Mesodermal cell (in vitro differentiated cells): ENCODE results near the gene GRIK1.

Experiments
- H3K27ac ChIP-seq: 2 replicates; pipeline ENCODE4 v1.7.0; 2013; ENCODE audit warnings: mild to moderate bottlenecking, low read depth, low read length, moderate library complexity; ENCODE audit not compliant: severe bottlenecking
- H3K36me3 ChIP-seq: 2 replicates; pipeline ENCODE4 v1.7.1; 2013; ENCODE audit warnings: mild to moderate bottlenecking, low read length, moderate library complexity; ENCODE audit not compliant: control insufficient read depth, insufficient read depth
- H3K4me1 ChIP-seq: one replicate; pipeline ENCODE4 v1.7.1; 2013; ENCODE audit warnings: mild to moderate bottlenecking, low read length; ENCODE audit not compliant: insufficient read depth, control insufficient read depth, poor library complexity, severe bottlenecking
- H3K4me3 ChIP-seq: 2 replicates; pipeline ENCODE4 v1.7.0; 2013; ENCODE audit warnings: low read length, control low read depth, mild to moderate bottlenecking; ENCODE audit not compliant: insufficient read depth, poor library complexity, severe bottlenecking; ENCODE audit errors: extremely low read depth
- H3K9me3 ChIP-seq: 2 replicates; pipeline ENCODE4 v1.7.1; 2013; ENCODE audit warnings: mild to moderate bottlenecking, low read length, moderate library complexity; ENCODE audit not compliant: control insufficient read depth
- WGBS, 2 experiments: methylation state at CpG; one replicate each; pipeline ENCODE4 v1.1.5; 2013; ENCODE audit warnings: missing lambda C conversion rate in 2 of 2; ENCODE audit not compliant: insufficient coverage in 2 of 2; 5-methylcytosine and 5-hydroxymethylcytosine counted together

The GRIK1 gene

DNA sequence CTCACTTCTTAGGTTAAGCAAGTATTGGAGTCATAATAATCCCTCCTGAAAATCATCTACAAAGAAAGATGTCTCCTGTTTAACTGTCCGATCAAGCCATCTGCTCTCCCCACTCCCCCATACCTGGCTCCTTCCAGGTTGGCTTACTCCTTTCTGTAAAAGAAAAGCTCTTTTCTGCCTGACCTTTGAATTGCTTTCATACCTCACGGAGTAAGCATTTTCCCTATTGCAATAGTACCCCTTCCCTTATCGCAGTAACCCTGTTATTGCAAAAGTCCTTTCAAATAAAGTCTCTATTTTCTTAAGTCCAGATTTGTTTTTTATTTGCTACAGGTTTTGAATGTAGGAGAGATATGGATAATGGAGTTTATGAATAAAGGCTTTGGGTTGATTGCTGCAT lies 150.4 kb downstream of the GRIK1 start:
- no peaks in the 10 kb centered on the region for H3K9me3 ChIP-seq
- no peak overlapping the region for H3K4me3 ChIP-seq
- H3K4me1 ChIP-seq: no peaks in the 10 kb centered on the region
- WGBS, 2 experiments: 94 to 96% methylated on average over 2 to 3 of the region's 3 CpGs
- H3K27ac ChIP-seq: no peak overlapping the region
- no peaks in the 10 kb centered on the region for H3K36me3 ChIP-seq

- Histone ChIP-seq H3K4me3 (no peak overlapping the region), H3K27ac (no peak overlapping the region), H3K4me1 (no peaks in the 10 kb centered on the region), H3K36me3 (no peaks in the 10 kb centered on the region), H3K9me3 (no peaks in the 10 kb centered on the region)
- WGBS, 2 experiments: 82% methylated on average over 1 of the region's 2 CpGs; no CpG with 5 or more reads in 1 of the 2 experiments
Observed at GRCh38 chr21:29788752-29789151, 151.0 kb downstream of the GRIK1 start.

- Histone ChIP-seq H3K27ac (no peak overlapping the region), H3K4me3 (no peak overlapping the region)
- 92 to 100% methylated on average over 3 of the region's 5 CpGs for WGBS, 2 experiments
Observed at GRCh38 chr21:29787361-29787909, 152.4 kb downstream of the GRIK1 start.

GRCh38 chr21:29786496-29787360 lies 153.1 kb downstream of the GRIK1 start:
- Histone ChIP-seq H3K27ac (no peak overlapping the region), H3K4me3 (no peak overlapping the region), H3K4me1 (no peaks in the 10 kb centered on the region), H3K9me3 (no peaks in the 10 kb centered on the region), H3K36me3 (no peaks in the 10 kb centered on the region)
- 96% methylated on average over 3 of the region's 4 CpGs; no CpG with 5 or more reads in 1 of the 2 experiments for WGBS, 2 experiments

More at GRCh38 chr21:29787361-29787909, 152.4 kb downstream of the GRIK1 start:
- Histone ChIP-seq H3K36me3 (no peaks in the 10 kb centered on the region), H3K9me3 (no peaks in the 10 kb centered on the region), H3K4me1 (no peaks in the 10 kb centered on the region)

GRCh38 chr21:29777160-29777559 lies 162.6 kb downstream of the GRIK1 start:
- 60% methylated on average over 1 of the region's 2 CpGs; no CpG with 5 or more reads in 1 of the 2 experiments for WGBS, 2 experiments
- no peak overlapping the region for H3K27ac ChIP-seq

DNA sequence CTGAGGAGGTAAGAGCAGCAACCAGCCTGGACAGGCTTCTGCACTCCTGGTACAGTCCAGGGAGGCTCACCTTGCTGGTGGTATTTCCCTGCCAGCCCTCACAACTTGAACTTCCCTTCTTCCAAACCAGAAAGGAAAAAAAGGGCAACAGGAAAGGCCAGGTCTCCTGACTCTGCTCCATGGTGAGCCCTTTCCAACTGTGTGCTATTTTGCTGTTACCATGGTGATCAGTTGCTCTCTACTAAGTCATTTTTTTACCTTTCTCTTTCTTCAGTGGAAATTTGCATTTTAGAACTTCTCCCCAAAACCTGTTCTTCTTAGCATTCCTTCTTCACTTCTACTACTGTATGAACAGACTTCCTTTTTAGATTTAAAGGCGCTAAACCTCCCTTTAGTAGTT lies 164.3 kb downstream of the GRIK1 start:
- WGBS, 2 experiments: no CpG with 5 or more reads among the region's 1 CpG
- Histone ChIP-seq H3K4me3 (no peak overlapping the region), H3K27ac (no peak overlapping the region), H3K36me3 (no peaks in the 10 kb centered on the region), H3K9me3 (no peaks in the 10 kb centered on the region), H3K4me1 (no peaks in the 10 kb centered on the region)

More at GRCh38 chr21:29777160-29777559, 162.6 kb downstream of the GRIK1 start:
- H3K4me1 ChIP-seq: no peaks in the 10 kb centered on the region
- no peaks in the 10 kb centered on the region for H3K36me3 ChIP-seq
- H3K4me3 ChIP-seq: no peak overlapping the region
- H3K9me3 ChIP-seq: no peaks in the 10 kb centered on the region

DNA sequence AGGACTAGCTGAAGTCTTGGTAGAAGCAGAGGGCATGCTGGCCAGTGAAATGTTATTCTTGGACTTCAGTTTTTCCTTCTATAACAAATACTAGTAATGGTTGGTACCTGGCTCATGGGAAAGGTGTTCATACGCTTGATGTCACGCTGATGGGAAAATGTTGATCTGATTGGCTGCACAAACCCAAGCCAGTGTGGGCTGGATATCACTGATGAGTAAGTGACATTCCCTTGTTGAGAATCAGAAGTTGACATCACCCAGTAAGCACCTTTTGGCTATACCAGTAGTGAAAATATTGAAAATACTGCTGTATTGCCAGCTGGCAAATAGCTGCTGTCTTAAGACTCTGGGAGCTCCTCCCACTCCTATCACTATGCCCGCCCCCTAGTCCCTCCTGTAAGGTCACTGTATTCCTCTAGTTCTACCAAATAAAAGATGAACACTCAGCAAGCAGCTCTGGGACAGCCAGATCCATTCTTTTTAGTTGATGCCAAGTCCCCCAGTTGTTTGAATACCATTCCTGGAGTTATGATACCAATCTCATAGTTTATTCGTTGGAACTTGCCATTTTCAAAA lies 168.2 kb downstream of the GRIK1 start:
- Histone ChIP-seq H3K4me3 (no peak overlapping the region), H3K27ac (no peak overlapping the region), H3K9me3 (no peaks in the 10 kb centered on the region), H3K36me3 (no peaks in the 10 kb centered on the region), H3K4me1 (no peaks in the 10 kb centered on the region)
- WGBS, 2 experiments: 67 to 100% methylated on average over 3 to 4 of the region's 4 CpGs

GRCh38 chr21:29763674-29764073 lies 176.1 kb downstream of the GRIK1 start:
- no peak overlapping the region for H3K27ac ChIP-seq
- H3K9me3 ChIP-seq: no peaks in the 10 kb centered on the region
- 93% methylated on average over 2 to 3 of the region's 4 CpGs for WGBS, 2 experiments
- no peak overlapping the region for H3K4me3 ChIP-seq
- H3K4me1 ChIP-seq: no peaks in the 10 kb centered on the region
- no peaks in the 10 kb centered on the region for H3K36me3 ChIP-seq

DNA sequence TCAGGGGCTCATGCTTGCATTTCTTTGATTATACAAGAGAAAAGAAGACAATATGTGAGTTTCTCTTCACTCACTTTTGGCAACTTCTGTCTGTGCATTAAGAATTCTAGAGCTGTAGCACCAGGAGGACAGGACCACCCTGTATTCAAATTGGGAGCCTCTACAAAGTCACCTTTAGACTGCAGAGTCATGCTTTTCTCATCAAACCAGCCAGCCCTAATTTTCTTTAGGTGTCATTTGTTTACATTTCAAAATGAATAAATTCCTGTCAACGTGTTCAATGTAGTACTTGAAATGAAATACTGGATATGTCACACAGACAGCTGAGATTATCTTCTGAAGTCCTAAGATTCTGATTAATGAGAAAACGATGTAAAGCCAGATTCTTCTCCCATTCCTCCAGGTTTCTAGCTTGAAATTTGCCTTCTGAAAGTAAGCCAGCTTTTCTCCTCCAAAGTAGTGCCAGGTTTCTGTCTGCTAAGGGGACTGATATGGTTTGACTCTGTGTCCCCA lies 177.2 kb downstream of the GRIK1 start:
- Histone ChIP-seq H3K4me1 (no peaks in the 10 kb centered on the region), H3K27ac (no peak overlapping the region), H3K36me3 (no peaks in the 10 kb centered on the region), H3K9me3 (no peaks in the 10 kb centered on the region), H3K4me3 (no peak overlapping the region)
- WGBS, 2 experiments: 29 to 43% methylated on average over 1 of the region's 2 CpGs

DNA sequence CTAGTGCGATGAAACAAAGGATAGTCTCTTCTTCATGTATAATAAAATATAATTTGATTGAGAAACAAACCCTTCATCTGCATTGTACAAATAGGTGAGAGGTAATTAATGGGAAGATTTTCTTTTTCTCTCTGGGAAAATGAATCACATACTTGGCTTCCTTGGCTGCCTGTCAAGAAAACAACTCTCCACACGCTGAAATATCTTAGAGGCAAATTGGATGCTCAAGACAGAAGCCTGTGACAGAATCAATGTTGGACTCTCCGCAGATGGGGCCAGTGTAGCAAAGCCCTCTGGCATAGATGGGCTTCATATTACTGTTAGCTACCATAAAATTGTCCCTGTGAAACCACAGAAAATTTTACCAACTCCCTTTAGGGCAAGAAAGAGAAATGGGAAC lies 186.6 kb downstream of the GRIK1 start:
- 86 to 100% methylated on average over 2 of the region's 3 CpGs for WGBS, 2 experiments
- H3K36me3 ChIP-seq: no peaks in the 10 kb centered on the region
- no peaks in the 10 kb centered on the region for H3K4me1 ChIP-seq
- no peaks in the 10 kb centered on the region for H3K9me3 ChIP-seq
- no peak overlapping the region for H3K27ac ChIP-seq
- no peak overlapping the region for H3K4me3 ChIP-seq
